Body of pancreas (tissue), 4 donors: ENCODE data around the gene GRIK4. TPM values are rescaled to one million over a fixed set of nuclear protein-coding genes. Genes with fewer than 3 reads are reported as not detected.
"Not testable (repeated sequence)": the region's sequence is repeated elsewhere in the genome, so short reads cannot be mapped to it uniquely, and the experiment has no call there.

ENCODE experiments used
- ATAC-seq: fragments of 150-250 bp; one replicate; pipeline ENCODE4 v1.9.1; 2016
- DNase-seq, 4 donors: peaks; one replicate each; pipeline ENCODE4 v3.0.0-alpha.2; 2019
- H3K27ac ChIP-seq, 4 donors: fragments of 200-600 bp; sonication (generic); 1 replicate in 3 of 4; 2 replicates in 1 of 4; pipeline versions ENCODE4 v1.5.1 to v1.6.1; 2016 to 2019; ENCODE audit warnings: mild to moderate bottlenecking in 1 of 4, mixed read lengths in 1 of 4, moderate library complexity in 1 of 4
- H3K27me3 ChIP-seq, 2 donors: fragments of 200-600 bp; sonication (generic); one replicate each; pipeline ENCODE4 v1.6.0; 2016; ENCODE audit warnings: mild to moderate bottlenecking in 1 of 2
- H3K36me3 ChIP-seq, 2 donors: fragments of 200-600 bp; sonication (generic); replicated peaks in 1 of 2; 2 replicates each; pipeline ENCODE4 v1.5.1; 2016; ENCODE audit warnings: low read depth in 2 of 2; ENCODE audit not compliant: insufficient read depth in 1 of 2
- H3K4me1 ChIP-seq: fragments of 200-600 bp; sonication (generic); one replicate; pipeline ENCODE4 v1.6.0; 2016
- H3K4me3 ChIP-seq, 2 donors: fragments of 200-600 bp; sonication (generic); 1 replicate in 1 of 2; 2 replicates in 1 of 2; pipeline ENCODE4 v1.5.1; 2016 to 2019
- H3K9me3 ChIP-seq, 3 donors: fragments of 200-600 bp; sonication (generic); 1 replicate in 2 of 3; 2 replicates in 1 of 3; pipeline ENCODE4 v1.5.1; 2016
- POLR2A ChIP-seq, 3 donors: fragments of 450-650 bp; IDR thresholded peaks; one replicate each; pipeline ENCODE4 v1.6.1; 2016; ENCODE audit warnings: antibody characterized with exemption in 3 of 3, mild to moderate bottlenecking in 2 of 3
- WGBS, 2 donors: methylation state at CpG; one replicate each; pipeline ENCODE4 v1.1.5; 2017; 5-methylcytosine and 5-hydroxymethylcytosine counted together
- intact Hi-C: fragments of 100-400 bp; cut with DNase I; formaldehyde crosslinking; loops from one replicate; pipeline ENCODE4 v1.15.1; 2023
- total RNA-seq, 2 donors: library from RNA; depleted of rRNA; stranded (reverse); fragments of >200 nt; gene quantifications; one replicate each; pipeline ENCODE4 v1.1.0, GENCODE V29; 2016
- TF ChIP-seq, protein P1 (sequence below), 7 experiments: fragments of 450-650 bp in 4 of 7; fragments of 200-600 bp in 3 of 7; sonication (generic) in 3 of 7; IDR thresholded peaks; one replicate each; pipeline ENCODE4 v1.5.1; 2016 to 2019; ENCODE audit warnings: antibody characterized with exemption in 7 of 7

The GRIK4 gene
- total RNA-seq, 2 donors from 2014 or later: not detected

DNA sequence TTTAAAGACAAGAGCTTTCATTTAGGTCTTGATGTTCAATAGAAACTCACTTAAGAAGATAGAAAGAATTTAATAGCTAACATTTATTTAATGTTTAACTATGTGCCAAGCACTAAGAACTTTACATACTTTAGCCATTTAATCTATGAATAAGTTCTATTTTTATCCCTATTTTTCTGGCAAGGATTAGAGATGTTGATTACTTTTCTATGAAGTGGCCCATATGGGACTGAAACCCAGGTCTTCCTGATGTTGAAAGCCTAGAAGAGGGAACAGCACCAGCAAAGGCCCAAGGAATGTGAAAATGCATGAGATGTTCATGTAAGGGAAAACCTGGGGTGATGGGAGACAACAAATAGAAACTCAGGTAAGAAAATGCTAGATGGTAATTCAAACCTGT is 497.0 kb downstream of the GRIK4 start:
- Histone ChIP-seq H3K27me3 (no peaks in the 10 kb centered on the region), H3K9me3 (no peaks in the 10 kb centered on the region), H3K27ac (no peak overlapping the region), H3K4me3 (no peak overlapping the region), H3K36me3 (no peaks in the 10 kb centered on the region), H3K4me1 (no peaks in the 10 kb centered on the region)
- ATAC-seq (no peak), DNase-seq (no peak)
- intact Hi-C loops: no loop called here
- TF ChIP-seq, protein P1, sequence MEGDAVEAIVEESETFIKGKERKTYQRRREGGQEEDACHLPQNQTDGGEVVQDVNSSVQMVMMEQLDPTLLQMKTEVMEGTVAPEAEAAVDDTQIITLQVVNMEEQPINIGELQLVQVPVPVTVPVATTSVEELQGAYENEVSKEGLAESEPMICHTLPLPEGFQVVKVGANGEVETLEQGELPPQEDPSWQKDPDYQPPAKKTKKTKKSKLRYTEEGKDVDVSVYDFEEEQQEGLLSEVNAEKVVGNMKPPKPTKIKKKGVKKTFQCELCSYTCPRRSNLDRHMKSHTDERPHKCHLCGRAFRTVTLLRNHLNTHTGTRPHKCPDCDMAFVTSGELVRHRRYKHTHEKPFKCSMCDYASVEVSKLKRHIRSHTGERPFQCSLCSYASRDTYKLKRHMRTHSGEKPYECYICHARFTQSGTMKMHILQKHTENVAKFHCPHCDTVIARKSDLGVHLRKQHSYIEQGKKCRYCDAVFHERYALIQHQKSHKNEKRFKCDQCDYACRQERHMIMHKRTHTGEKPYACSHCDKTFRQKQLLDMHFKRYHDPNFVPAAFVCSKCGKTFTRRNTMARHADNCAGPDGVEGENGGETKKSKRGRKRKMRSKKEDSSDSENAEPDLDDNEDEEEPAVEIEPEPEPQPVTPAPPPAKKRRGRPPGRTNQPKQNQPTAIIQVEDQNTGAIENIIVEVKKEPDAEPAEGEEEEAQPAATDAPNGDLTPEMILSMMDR (IDR thresholded peaks at IDR 0.05): no peak
- TF ChIP-seq POLR2A (IDR thresholded peaks at IDR 0.05): no peak

DNA sequence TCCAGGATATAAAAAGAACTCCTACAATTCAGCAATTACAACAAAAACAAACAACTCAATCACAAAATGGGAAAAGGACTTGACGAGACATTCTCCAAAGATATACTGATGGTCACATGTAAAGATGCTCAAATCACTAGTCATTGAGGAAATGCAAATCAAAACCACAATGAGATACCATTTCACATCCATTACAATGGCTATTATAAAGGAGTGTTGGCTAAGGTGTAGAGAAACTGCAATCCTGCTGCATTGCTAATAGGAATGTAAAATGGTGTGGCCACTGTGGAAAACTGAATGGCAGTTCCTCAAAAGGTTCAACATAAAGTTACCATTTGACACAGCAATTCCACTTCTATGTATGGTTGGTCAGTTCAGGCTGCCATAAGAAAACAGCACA is 500.5 kb downstream of the GRIK4 start:
- no peaks in the 10 kb centered on the region for H3K36me3 ChIP-seq
- TF ChIP-seq POLR2A (IDR thresholded peaks at IDR 0.05): no peak
- TF ChIP-seq, protein P1 (IDR thresholded peaks at IDR 0.05): no peak
- ATAC-seq (no peak), DNase-seq (no peak)
- H3K9me3 ChIP-seq: no peaks in the 10 kb centered on the region
- 72 to 84% methylated on average over 1 of the region's 1 CpG for WGBS, 2 donors
- intact Hi-C loops: no loop called here
- no peaks in the 10 kb centered on the region for H3K4me1 ChIP-seq
- H3K27me3 ChIP-seq: no peaks in the 10 kb centered on the region
- H3K4me3 ChIP-seq: no peak overlapping the region
- no peak overlapping the region for H3K27ac ChIP-seq

DNA sequence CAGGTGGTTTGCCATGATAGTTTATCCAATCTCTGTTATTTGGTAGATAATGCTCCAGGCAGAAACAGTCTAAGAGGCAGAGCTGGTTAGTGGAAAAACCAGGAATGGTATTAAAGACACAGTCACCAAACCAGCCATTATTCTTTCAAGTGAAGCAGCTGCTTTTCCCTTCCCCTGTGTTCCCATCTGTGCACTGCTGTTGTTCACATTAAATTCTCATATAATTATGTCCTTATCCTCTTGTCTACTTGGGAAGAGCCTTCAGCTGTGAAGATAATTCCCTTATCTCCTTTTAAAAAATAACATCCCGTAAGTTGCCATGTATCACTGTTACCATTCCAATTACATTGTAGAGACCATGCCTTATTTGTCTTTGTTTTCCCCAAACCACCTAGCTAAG is 507.2 kb downstream of the GRIK4 start:
- intact Hi-C loops: no loop called here
- H3K27ac ChIP-seq: no peak overlapping the region
- H3K4me3 ChIP-seq: no peak overlapping the region
- DNase-seq: no peak
- 69 to 76% methylated on average over 1 of the region's 1 CpG for WGBS, 2 donors
- H3K9me3 ChIP-seq: no peaks in the 10 kb centered on the region
- no peak for ATAC-seq
- H3K36me3 ChIP-seq: no peaks in the 10 kb centered on the region
- TF ChIP-seq, protein P1 (IDR thresholded peaks at IDR 0.05): no peak
- no peak for TF ChIP-seq POLR2A (IDR thresholded peaks at IDR 0.05)
- H3K4me1 ChIP-seq: peaks cover 3% of the 10 kb centered on the region
- H3K27me3 ChIP-seq: no peaks in the 10 kb centered on the region

DNA sequence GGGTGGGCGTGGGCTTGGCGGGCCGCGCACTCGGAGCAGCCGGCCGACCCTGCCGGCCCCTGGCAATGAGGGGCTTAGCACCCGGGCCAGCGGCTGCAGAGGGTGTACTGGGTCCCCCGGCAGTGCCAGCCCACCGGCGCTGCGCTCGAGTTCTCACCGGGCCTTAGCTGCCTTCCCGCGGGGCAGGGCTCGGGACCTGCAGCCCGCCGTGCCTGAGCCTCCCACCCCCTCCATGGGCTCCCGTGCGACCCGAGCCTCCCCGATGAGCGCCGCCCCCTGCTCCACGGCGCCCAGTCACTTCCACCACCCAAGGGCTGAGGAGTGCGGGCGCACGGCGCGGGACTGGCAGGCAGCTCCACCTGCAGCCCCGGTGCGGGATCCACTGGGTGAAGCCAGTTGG is 510.2 kb downstream of the GRIK4 start:
- ATAC-seq, H3K9me3 ChIP-seq, H3K27me3 ChIP-seq, H3K4me3 ChIP-seq, H3K27ac ChIP-seq, H3K36me3 ChIP-seq, DNase-seq, intact Hi-C loops: not testable (repeated sequence)
- peaks cover 22% of the 10 kb centered on the region for H3K4me1 ChIP-seq
- 76 to 94% methylated on average over 5 to 28 of the region's 36 CpGs for WGBS, 2 donors

DNA sequence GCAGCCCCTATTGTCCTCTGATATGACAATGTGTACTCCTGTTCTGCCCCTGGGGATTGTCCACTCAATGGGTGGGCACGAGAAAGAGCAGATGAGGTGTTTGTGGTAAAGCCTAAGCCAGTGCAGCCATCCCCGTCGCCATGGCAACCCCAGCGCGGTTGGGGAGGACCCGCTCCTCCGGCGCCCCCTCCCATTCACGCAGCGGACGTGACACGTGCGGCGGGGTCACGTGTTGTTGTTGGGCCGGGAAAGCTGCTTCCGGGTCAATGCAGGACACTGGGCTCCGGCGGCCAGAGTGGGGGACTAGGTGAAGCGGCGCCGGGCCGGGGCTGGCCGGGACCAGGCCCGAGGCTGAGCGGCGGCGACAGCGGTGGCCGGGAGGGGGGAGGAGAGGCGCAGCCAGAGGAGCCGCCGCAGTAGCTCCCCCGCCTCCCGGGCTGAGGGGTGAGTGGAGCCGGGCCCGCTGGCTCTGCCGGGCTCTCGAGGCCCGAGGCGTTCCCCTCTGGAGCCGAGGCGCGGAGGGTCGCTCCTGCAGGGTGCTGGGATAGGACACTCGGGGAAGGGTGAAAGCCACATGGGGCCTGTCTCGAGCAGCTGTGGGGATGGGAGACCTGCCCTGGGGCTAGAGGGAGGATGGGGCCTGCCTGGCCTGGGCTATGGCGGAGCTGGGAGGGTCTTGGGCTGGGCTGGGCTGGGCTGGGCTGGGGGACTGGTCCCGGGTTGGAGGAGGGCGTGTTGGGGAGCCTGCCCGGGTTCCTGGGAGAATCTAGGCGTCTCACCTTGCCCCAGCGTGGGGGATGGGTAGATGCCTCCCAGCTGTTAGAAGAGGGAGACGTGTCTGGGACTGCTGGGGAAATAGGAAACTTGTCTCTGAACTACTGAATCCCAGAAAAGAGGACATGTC is 512.6 kb downstream of the GRIK4 start, which contains the start of gene TBCEL:
TSS of gene TBCEL (plus strand) at position 255 of the 904 bp plus-strand sequence. CDS start 21,589 bp downstream, outside the sequence.
- TF ChIP-seq, protein P1 (IDR thresholded peaks at IDR 0.05): no peak
- peak in 2 of 3 donors; percentile 59 to 65 for TF ChIP-seq POLR2A (IDR thresholded peaks at IDR 0.05)
- Histone ChIP-seq H3K27ac (peak within 1 kb of the TSS in 3 of 4 donors; percentile 61 to 76 (median 61)), H3K4me1 (peaks cover 22% of the 10 kb centered on the region), H3K36me3 (no peaks in the 10 kb centered on the region), H3K9me3 (no peaks in the 10 kb centered on the region), H3K27me3 (no peaks in the 10 kb centered on the region), H3K4me3 (peak within 1 kb of the TSS; percentile 70 to 94)
- WGBS, 2 donors: 1 to 2% methylated on average over 23 to 54 of the region's 54 CpGs
- ATAC-seq: peak; percentile 92
- DNase-seq: peak; percentile 85 to 89 (median 86)
- intact Hi-C loops: no loop called here
